GM19351 (cell line): ENCODE measurements around the gene SYT1.
"Not testable (repeated sequence)": the region's sequence is repeated elsewhere in the genome, so short reads cannot be mapped to it uniquely, and the experiment has no call there.

Experiments
- ATAC-seq: cut with Tn5 transposase; IDR thresholded peaks from one replicate; pipeline ENCODE4 v1.9.1; 2021; ENCODE audit warnings: mild to moderate bottlenecking, moderate library complexity; ENCODE audit not compliant: unreplicated experiment

SYT1 gene

GRCh38 chr12:79423560-79423959 is 559.0 kb downstream of the SYT1 start:
- ATAC-seq: no peak

DNA sequence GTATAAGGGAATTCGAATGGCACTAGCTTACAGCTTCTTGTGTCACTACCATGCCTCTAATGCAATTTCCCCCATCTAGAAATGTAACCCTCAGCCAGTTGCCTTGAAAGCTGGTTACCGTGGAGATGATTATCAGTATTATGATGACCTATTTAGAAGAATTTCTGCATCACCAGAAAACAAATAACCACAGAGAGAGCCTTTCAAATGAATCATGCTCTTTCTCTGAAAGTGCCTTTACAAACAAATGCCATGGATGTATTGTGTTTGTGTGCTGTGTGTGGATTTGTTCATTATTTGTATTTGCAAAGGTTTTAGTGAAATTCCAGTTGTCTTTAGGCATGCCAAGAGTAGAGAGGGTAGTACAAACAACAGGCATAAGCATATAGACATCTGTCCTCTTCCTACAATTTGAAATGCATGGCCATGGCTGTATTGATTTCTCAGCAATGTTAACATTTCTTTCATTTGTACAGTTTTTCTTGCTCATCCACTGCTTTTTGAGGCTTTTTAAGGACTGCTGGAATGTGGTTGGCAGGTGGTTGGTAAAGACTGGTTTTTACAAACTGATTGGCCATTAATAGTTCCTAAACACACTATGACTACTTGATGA is 559.6 kb downstream of the SYT1 start:
- ATAC-seq: no peak

DNA sequence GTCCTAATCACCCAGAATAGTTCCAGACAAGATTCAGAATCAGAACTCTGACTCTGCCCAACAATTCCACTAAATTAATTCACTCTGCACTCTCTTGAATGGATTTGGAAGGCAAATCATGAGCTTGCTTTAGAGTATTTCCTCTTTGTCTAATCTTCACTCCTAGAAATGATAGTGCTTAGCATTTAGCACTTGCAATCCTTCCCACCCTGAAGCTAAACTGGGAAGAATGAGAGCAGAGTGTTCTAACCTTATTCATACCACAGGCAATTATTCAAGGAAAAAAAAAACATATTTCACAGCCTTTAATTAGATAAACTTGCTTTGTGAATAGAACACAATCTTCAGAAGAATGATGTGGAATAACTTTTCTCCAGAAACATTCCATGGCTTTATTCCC is 561.5 kb downstream of the SYT1 start:
- ATAC-seq: no peak

- not testable (repeated sequence) for ATAC-seq
Observed at GRCh38 chr12:79426744-79427143, 562.2 kb downstream of the SYT1 start.

GRCh38 chr12:79433465-79434072 is 569.0 kb downstream of the SYT1 start:
- ATAC-seq: no peak

DNA sequence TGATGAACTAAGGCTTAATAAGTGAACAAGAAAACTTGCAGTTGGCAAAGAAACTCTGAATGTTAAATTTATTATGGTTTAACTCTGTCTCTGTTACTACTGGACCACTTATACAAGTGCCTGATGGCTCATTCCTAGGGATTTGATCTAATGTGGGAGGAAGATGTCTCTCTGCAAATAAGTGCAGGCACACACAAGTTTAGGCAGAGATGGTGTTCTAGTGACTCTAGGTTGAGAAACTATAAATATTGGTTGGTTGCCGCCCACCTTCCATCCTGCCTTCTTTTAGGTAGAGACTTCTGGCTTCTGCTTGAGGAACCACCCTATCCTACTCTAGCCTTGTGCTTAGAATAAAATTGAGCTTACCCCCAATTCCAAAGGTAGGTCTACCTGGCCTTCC is 570.0 kb downstream of the SYT1 start:
- ATAC-seq: no peak

DNA sequence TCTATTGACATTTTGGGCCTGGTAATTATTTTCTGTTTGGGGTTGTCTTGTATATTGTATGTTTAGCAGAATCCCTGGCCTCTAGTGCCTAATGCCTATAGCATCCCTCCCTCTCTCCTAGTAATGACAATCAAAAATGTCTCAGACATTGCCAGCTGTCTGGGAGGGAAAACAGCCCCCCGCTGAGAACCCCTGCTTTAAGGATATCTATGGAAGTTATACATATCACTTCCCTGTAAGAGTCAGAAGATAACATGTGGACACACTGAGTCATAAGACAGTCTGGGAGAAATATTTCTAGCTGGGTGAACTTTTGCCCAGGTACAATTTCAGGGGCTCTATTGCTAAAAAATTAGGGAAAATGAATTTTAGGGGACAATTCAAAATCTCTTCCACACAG is 571.2 kb downstream of the SYT1 start:
- ATAC-seq: no peak

- ATAC-seq: no peak
Observed at GRCh38 chr12:79438480-79439174, 574.1 kb downstream of the SYT1 start.

- ATAC-seq: no peak
Observed at GRCh38 chr12:79439175-79439825, 574.7 kb downstream of the SYT1 start.

GRCh38 chr12:79441534-79441933 is 577.0 kb downstream of the SYT1 start:
- ATAC-seq: no peak

DNA sequence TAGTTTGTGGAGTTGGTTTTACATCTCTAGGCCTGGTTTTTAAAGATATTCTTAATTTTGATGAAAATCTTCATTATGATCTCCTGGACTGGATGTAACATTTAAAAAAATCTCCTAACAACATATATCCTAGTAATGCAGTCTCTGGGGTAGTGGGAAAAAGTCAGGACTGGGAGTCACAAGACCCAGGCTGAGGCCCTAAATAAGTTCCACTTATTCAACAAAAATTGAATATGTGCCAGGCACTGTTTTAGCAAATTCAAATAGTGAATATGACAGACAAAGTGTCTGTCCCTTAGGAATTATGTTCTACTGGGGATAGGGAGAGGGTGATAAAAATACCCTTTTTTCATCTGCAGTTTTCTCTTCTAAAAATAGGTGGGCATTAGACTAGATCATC is 577.8 kb downstream of the SYT1 start:
- ATAC-seq: no peak

DNA sequence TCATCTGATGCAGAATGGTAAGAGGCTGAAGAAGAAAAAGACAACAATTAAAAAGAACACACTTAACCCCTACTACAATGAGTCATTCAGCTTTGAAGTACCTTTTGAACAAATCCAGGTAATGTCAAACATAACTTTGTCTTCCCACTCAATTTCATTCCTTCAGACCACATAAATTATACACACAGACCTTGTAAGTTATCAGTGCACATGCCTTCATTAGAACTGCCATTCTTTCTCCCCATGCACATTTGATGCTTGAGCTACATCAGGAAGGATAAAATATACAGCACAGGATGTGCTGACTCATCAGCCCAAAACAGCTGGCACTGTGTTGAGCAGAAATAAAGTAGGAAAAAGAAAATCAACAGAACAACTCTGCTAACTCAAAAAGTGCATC is 579.5 kb downstream of the SYT1 start:
- no peak for ATAC-seq

DNA sequence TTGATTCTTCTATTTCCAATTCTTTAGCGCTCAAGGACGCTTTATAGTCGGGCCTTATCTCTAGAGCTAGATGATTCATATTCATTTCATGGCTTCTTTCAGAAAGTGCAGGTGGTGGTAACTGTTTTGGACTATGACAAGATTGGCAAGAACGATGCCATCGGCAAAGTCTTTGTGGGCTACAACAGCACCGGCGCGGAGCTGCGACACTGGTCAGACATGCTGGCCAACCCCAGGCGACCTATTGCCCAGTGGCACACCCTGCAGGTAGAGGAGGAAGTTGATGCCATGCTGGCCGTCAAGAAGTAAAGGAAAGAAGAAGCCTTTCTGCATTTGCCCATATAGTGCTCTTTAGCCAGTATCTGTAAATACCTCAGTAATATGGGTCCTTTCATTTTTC is 584.2 kb downstream of the SYT1 start:
- no peak for ATAC-seq

GRCh38 chr12:79451365-79451764 is 586.8 kb downstream of the SYT1 start:
- no peak for ATAC-seq

GRCh38 chr12:79451978-79452377 is 587.4 kb downstream of the SYT1 start:
- no peak for ATAC-seq

- ATAC-seq: no peak
Observed at GRCh38 chr12:79452906-79453305, 588.3 kb downstream of the SYT1 start.

DNA sequence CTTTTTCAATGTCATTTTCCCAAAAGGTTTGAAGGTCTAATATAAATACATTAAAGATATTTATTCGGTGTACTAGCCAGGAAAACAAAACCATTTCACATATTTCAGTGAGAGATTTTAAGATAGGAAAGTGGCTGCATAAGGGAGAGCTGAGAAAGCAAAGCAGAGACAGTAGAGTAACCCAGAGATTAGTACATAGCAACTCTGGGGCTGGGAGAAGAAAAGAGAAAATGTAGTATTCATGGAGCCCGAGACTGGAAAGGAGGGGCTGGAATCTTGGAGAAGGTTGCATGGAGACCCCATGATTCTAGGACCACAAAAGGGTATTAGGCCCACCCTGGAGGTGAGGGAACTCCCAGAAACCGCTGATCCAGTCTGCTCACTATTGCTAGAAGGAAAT is 589.2 kb downstream of the SYT1 start:
- no peak for ATAC-seq

DNA sequence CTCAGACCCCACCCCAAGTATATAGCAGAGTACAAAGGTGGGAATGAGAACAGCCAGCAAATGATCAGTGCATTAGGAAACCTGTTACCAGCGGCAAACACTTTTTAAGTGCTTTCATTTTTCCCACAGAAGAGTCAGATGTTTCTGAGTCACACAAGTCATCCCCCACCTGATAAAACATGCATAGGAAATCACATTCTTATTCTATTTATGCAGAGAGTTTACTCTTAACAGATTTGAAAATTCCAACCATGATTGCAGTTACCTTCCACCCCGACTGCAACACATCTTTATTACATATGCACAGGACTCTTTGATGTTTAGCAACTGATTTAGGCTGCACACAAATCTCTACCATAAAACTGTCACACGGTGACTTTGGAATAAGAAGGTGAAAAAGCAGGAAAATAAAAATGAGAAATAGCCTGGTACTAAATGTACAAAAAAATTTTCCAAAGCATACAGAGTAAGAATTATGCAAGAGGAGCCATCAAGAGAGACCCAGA is 589.8 kb downstream of the SYT1 start:
- no peak for ATAC-seq

- ATAC-seq: no peak
Observed at GRCh38 chr12:79455286-79455685, 590.7 kb downstream of the SYT1 start.

- ATAC-seq: no peak
Observed at GRCh38 chr12:79482323-79482722, 617.7 kb downstream of the SYT1 start.

DNA sequence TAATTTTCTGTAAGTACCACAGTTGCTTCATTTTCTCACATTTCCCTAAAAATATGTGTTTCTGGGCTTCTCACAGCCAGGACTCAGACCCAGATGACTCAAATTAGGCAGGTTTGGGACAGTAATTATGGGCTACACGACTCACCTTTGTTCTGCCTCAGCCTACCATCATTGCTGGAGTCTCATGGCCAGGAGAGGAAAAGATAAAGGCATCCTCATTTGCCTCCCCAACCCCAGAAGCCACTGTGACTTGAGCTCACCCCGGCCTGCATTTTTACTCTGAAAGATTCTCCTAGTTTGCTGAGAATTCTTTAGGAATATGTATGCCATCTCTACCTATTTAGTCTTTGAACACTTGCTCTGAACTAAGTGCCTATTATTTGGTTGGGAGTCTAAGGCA is 618.3 kb downstream of the SYT1 start:
- no peak for ATAC-seq

GRCh38 chr12:79486154-79486553 is 621.6 kb downstream of the SYT1 start:
- no peak for ATAC-seq
